Neuronal stem cell (in vitro differentiated cells): ENCODE measurements around the gene CDH23.

Experiments used
- DNase-seq: peaks from one replicate; pipeline ENCODE4 v3.0.0-alpha.2; 2013; ENCODE audit warnings: low spot score
- H2AFZ ChIP-seq: one replicate; pipeline ENCODE4 v1.6.1; 2013; ENCODE audit warnings: mild to moderate bottlenecking, low read length, inconsistent platforms
- H2AK5ac ChIP-seq: 2 replicates; pipeline ENCODE4 v1.6.1; 2013; ENCODE audit warnings: low read depth, mild to moderate bottlenecking, inconsistent platforms, low read length, moderate library complexity, mixed read lengths
- H2BK120ac ChIP-seq: 2 replicates; pipeline ENCODE4 v1.6.1; 2013; ENCODE audit warnings: low read depth, mild to moderate bottlenecking, inconsistent platforms, low read length, moderate library complexity, mixed read lengths
- H2BK12ac ChIP-seq: one replicate; pipeline ENCODE4 v1.6.1; 2013; ENCODE audit warnings: low read length, inconsistent platforms
- H2BK15ac ChIP-seq: 2 replicates; pipeline ENCODE4 v1.6.1; 2013; ENCODE audit warnings: mild to moderate bottlenecking, low read length, inconsistent platforms, mixed read lengths
- H2BK5ac ChIP-seq: one replicate; pipeline ENCODE4 v1.6.1; 2013; ENCODE audit warnings: inconsistent platforms, mild to moderate bottlenecking, low read length, moderate library complexity
- H3K14ac ChIP-seq: one replicate; pipeline ENCODE4 v1.6.1; 2013; ENCODE audit warnings: low read length, inconsistent platforms
- H3K18ac ChIP-seq: 2 replicates; pipeline ENCODE4 v1.6.1; 2013; ENCODE audit warnings: low read length, inconsistent platforms
- H3K23ac ChIP-seq: 2 replicates; pipeline ENCODE4 v1.6.1; 2013; ENCODE audit warnings: low read depth, mild to moderate bottlenecking, mixed read lengths, low read length, inconsistent platforms; ENCODE audit not compliant: poor library complexity
- H3K27ac ChIP-seq: replicated peaks from 3 replicates; pipeline ENCODE4 v1.5.1; 2013; ENCODE audit warnings: low read length, inconsistent platforms
- H3K27me3 ChIP-seq, 3 experiments: 2 replicates each; pipeline ENCODE4 v1.6.1; 2013; ENCODE audit warnings: low read length in 3 of 3, mild to moderate bottlenecking in 2 of 3, inconsistent platforms in 1 of 3, low read depth in 1 of 3, mixed read lengths in 1 of 3, moderate library complexity in 1 of 3; ENCODE audit not compliant: control insufficient read depth in 3 of 3, insufficient read depth in 3 of 3
- H3K36me3 ChIP-seq, 2 donors: replicated peaks in 1 of 2; 2 replicates each; pipeline ENCODE4 v1.6.1; 2013; ENCODE audit warnings: low read length in 2 of 2; ENCODE audit not compliant: control insufficient read depth in 2 of 2, insufficient read depth in 2 of 2
- H3K4ac ChIP-seq: 2 replicates; pipeline ENCODE4 v1.6.1; 2013; ENCODE audit warnings: inconsistent platforms, mild to moderate bottlenecking, low read length, moderate library complexity
- H3K4me1 ChIP-seq, 2 donors: 1 replicate in 1 of 2; 2 replicates in 1 of 2; pipeline ENCODE4 v1.6.1; 2013; ENCODE audit warnings: low read length in 2 of 2, low read depth in 1 of 2; ENCODE audit not compliant: control insufficient read depth in 2 of 2, insufficient read depth in 1 of 2
- H3K4me2 ChIP-seq: one replicate; pipeline ENCODE4 v1.6.1; 2013; ENCODE audit warnings: mild to moderate bottlenecking, low read length, inconsistent platforms; ENCODE audit not compliant: insufficient read depth, poor library complexity, severe bottlenecking
- H3K4me3 ChIP-seq, 2 donors: 2 replicates each; pipeline ENCODE4 v1.5.1; 2013; ENCODE audit warnings: low read length in 2 of 2, mild to moderate bottlenecking in 2 of 2, inconsistent platforms in 1 of 2, moderate library complexity in 1 of 2
- H3K79me1 ChIP-seq: one replicate; pipeline ENCODE4 v1.6.1; 2013; ENCODE audit warnings: low read depth, mild to moderate bottlenecking, inconsistent platforms, low read length, moderate library complexity
- H3K9ac ChIP-seq: one replicate; pipeline ENCODE4 v1.6.1; 2013; ENCODE audit warnings: mild to moderate bottlenecking, low read depth, low read length, inconsistent platforms; ENCODE audit not compliant: poor library complexity
- H3K9me3 ChIP-seq, 2 donors: replicated peaks in 1 of 2; 2 replicates each; pipeline versions ENCODE3 to v1.6.1; 2013; ENCODE audit warnings: low read length in 2 of 2, mild to moderate bottlenecking in 2 of 2, inconsistent platforms in 1 of 2, low read depth in 1 of 2, mixed read lengths in 1 of 2, moderate library complexity in 1 of 2; ENCODE audit not compliant: control insufficient read depth in 2 of 2, insufficient read depth in 1 of 2
- H4K8ac ChIP-seq: one replicate; pipeline ENCODE4 v1.6.1; 2013; ENCODE audit warnings: low read depth, mild to moderate bottlenecking, inconsistent platforms, low read length, moderate library complexity
- H4K91ac ChIP-seq: one replicate; pipeline ENCODE4 v1.6.1; 2013; ENCODE audit warnings: low read length, low read depth, mild to moderate bottlenecking, inconsistent platforms; ENCODE audit not compliant: poor library complexity
- WGBS, 2 donors: extraction: QIAGEN DNeasy Blood & Tissue Kit; methylation state at CpG; one replicate each; pipeline ENCODE4 v1.1.7; 2013; ENCODE audit warnings: missing lambda C conversion rate in 2 of 2, mixed read lengths in 1 of 2; ENCODE audit not compliant: insufficient read length in 2 of 2, insufficient replicate concordance in 1 of 2; ENCODE audit errors: extremely low coverage in 2 of 2; 5-methylcytosine and 5-hydroxymethylcytosine counted together

The CDH23 gene

GRCh38 chr10:71774916-71775702, 378.4 kb downstream of the CDH23 start:
- H3K36me3 ChIP-seq: no peaks in the 10 kb centered on the region
- H2BK15ac ChIP-seq: peak overlapping the region; percentile 55
- peaks cover 2 to 3% of the 10 kb centered on the region in 2 donors for H3K4me1 ChIP-seq
- no peak overlapping the region for H3K4me2 ChIP-seq
- H2BK12ac ChIP-seq: no peak overlapping the region
- H3K27ac ChIP-seq: no peak overlapping the region
- no peak overlapping the region for H2BK5ac ChIP-seq
- no peak overlapping the region for H4K91ac ChIP-seq
- no CpG with 5 or more reads among the region's 3 CpGs for WGBS, 2 donors
- H3K79me1 ChIP-seq: no peaks in the 10 kb centered on the region
- H2AK5ac ChIP-seq: no peak overlapping the region
- H4K8ac ChIP-seq: no peak overlapping the region
- no peak overlapping the region for H3K18ac ChIP-seq
- peak overlapping the region; percentile 9 for H3K23ac ChIP-seq
- peaks cover 0 to 61% (median 18%) of the 10 kb centered on the region in 3 experiments for H3K27me3 ChIP-seq
- H3K4ac ChIP-seq: no peak overlapping the region
- DNase-seq: no peak
- no peaks in the 10 kb centered on the region for H3K9me3 ChIP-seq
- no peak overlapping the region for H3K14ac ChIP-seq
- no peak overlapping the region for H2BK120ac ChIP-seq
- no peak overlapping the region for H3K4me3 ChIP-seq
- no peak overlapping the region for H2AFZ ChIP-seq
- H3K9ac ChIP-seq: peak overlapping the region; percentile 44

- Histone ChIP-seq H2BK15ac (no peak overlapping the region), H2AFZ (no peak overlapping the region), H3K23ac (no peak overlapping the region), H3K4me1 (peaks cover 2 to 3% of the 10 kb centered on the region in 2 donors), H3K4me3 (no peak overlapping the region), H3K4me2 (no peak overlapping the region), H2BK5ac (no peak overlapping the region), H3K27me3 (peaks cover 0 to 63% (median 18%) of the 10 kb centered on the region in 3 experiments), H3K9me3 (no peaks in the 10 kb centered on the region), H4K91ac (no peak overlapping the region), H3K27ac (no peak overlapping the region), H3K9ac (no peak overlapping the region), H4K8ac (no peak overlapping the region), H3K79me1 (no peaks in the 10 kb centered on the region), H2AK5ac (no peak overlapping the region), H3K36me3 (no peaks in the 10 kb centered on the region), H2BK120ac (no peak overlapping the region), H3K14ac (no peak overlapping the region), H3K18ac (no peak overlapping the region), H2BK12ac (no peak overlapping the region), H3K4ac (no peak overlapping the region)
- WGBS, 2 donors: no CpG with 5 or more reads among the region's 2 CpGs
- no peak for DNase-seq
These were observed 379.8 kb downstream of the CDH23 start for GRCh38 chr10:71776481-71776925.

GRCh38 chr10:71777213-71777985, 380.7 kb downstream of the CDH23 start:
- H2BK120ac ChIP-seq: no peak overlapping the region
- no peak overlapping the region for H2BK15ac ChIP-seq
- no peak overlapping the region for H2BK5ac ChIP-seq
- peak overlapping the region; percentile 45 for H3K9ac ChIP-seq
- no peaks in the 10 kb centered on the region for H3K36me3 ChIP-seq
- H4K8ac ChIP-seq: no peak overlapping the region
- H3K4me2 ChIP-seq: no peak overlapping the region
- H3K9me3 ChIP-seq: no peaks in the 10 kb centered on the region
- no peak overlapping the region for H3K27ac ChIP-seq
- no peak overlapping the region for H2BK12ac ChIP-seq
- no peak overlapping the region for H4K91ac ChIP-seq
- H2AFZ ChIP-seq: no peak overlapping the region
- peak overlapping the region; percentile 42 for H3K14ac ChIP-seq
- H3K79me1 ChIP-seq: no peaks in the 10 kb centered on the region
- no peak overlapping the region for H3K4ac ChIP-seq
- no CpG with 5 or more reads among the region's 17 CpGs for WGBS, 2 donors
- H2AK5ac ChIP-seq: no peak overlapping the region
- no peak overlapping the region for H3K23ac ChIP-seq
- H3K27me3 ChIP-seq: peaks cover 0 to 62% (median 12%) of the 10 kb centered on the region in 3 experiments
- peaks cover 2 to 3% of the 10 kb centered on the region in 2 donors for H3K4me1 ChIP-seq
- H3K18ac ChIP-seq: no peak overlapping the region
- peak overlapping the region in 1 of 2 donors; percentile 12 for H3K4me3 ChIP-seq
- no peak for DNase-seq
